PFSK-1 (cell line): Measurements from ENCODE around the gene TMEM14A.

Experiments
- FOXP2 ChIP-seq: optimal IDR thresholded peaks from 2 replicates; pipeline ENCODE3; 2011; ENCODE audit warnings: borderline replicate concordance, control low read depth, inconsistent platforms; ENCODE audit not compliant: insufficient read depth; ENCODE audit errors: extremely low read length, extremely low read depth
- POLR2AphosphoS5 ChIP-seq: IDR thresholded peaks from 2 replicates; pipeline ENCODE4 v1.6.1; 2012; ENCODE audit warnings: low read depth, mild to moderate bottlenecking, control low read depth, low read length, moderate library complexity
- REST ChIP-seq, 2 experiments: IDR thresholded peaks; 2 replicates each; pipeline versions ENCODE4 v1.6.1 to v1.8.0; 2011 to 2012; ENCODE audit warnings: low read depth in 2 of 2, low read length in 2 of 2, control low read depth in 1 of 2, inconsistent platforms in 1 of 2, mild to moderate bottlenecking in 1 of 2, moderate library complexity in 1 of 2; ENCODE audit not compliant: insufficient read depth in 1 of 2
- SIN3A ChIP-seq: IDR thresholded peaks from 2 replicates; pipeline ENCODE4 v1.6.1; 2012; ENCODE audit warnings: mild to moderate bottlenecking, low read length, moderate library complexity, borderline replicate concordance; ENCODE audit not compliant: insufficient read depth
- TAF1 ChIP-seq: IDR thresholded peaks from 2 replicates; pipeline ENCODE4 v1.6.1; 2012; ENCODE audit warnings: low read length, control low read depth, borderline replicate concordance; ENCODE audit not compliant: insufficient read depth

DNA sequence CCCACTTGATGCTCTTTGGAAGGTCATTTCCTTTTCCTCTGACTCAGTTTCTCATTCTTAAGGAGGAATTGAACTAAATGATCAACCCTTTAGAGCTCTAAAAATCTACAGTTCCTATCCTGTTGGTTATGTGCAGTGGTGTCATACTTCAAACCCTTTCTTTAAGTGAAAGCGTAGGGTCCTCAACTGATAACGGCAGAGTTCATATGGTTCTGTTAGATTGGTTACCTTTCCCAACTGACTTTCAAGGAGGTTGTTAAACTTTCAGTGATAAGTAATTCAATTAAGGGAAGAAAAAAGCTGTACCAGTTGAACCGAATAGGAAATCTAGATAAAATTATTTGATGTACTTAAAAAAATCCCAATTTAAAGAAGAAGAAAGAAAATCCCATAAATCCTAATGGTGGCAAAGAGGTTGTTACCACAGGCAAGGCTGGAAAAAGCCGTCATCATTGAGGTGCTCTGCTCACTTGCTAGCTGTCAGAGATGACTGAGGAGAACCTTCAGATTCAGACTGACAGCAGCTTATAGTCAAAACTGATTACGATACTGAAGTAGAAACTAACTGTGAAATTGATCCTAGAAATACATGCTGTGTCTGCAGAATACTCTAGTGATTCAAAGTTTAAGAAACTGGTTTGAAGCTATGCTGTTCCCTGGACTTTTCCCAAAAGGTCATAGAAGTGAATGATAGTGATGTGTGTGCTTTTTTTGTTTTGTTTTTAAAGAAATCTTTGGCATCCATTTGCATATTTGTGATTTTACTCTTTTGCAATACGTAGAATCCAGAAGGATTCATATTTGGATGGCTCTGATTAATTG lies 16.2 kb downstream of the TMEM14A start:
- TF ChIP-seq REST (IDR thresholded peaks at IDR 0.05; ENCODE audit: insufficient read depth in 1 of 2, low read depth in 2 of 2, low read length in 2 of 2) (no peak), POLR2AphosphoS5 (no peak), SIN3A (no peak), TAF1 (no peak), FOXP2 (no peak)
